Measurements from ENCODE around the gene MXI1.

Gene MXI1

DNA sequence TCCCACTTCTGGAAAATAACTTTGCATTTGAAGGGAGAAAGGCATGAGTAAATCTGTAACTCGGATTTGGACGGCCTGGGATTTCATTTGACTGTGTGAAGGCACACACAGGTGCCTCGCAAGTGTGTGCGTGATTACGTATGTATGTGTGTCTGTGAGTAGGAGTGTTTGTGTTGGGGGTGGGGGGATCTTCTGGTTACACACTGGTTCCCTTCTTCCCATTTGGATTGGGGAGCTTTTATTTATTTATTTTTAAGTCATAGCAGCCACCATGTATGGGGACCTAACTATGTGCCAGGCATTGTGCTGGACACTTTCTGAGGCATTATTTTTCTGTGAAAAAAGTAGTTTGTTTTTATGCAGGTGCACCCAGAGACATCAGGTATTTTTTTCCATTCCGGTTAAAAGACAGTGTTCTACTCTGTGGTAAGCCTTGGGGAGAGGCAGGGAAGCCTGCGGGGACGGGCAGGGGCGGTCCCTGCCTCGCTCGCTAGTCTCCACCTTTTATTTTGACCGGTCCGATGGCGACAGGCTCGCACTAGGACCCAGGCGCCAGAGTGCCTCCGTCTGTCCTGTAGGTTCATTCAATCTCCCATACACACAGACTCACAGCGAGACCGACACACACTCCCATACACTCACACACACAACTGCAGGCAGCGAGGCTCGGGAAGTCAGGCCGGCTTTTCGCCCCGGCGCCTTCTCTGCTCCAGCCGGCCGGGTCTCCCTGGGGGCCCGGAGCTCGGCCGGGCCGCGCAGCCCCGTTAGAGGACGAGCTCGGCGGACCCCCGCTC is at the start of gene MXI1:
Gene MXI1 (plus strand): TSS at position 595 of the 794 bp plus-strand sequence. CDS start 204 bp downstream, outside the sequence.
- no peak for DNase-seq

GRCh38 chr10:110158051-110159005 is 49.1 kb upstream of the MXI1 start:
- no peak for DNase-seq

- DNase-seq: no peak
Observed at GRCh38 chr10:110160081-110160480, 47.3 kb upstream of the MXI1 start.

DNA sequence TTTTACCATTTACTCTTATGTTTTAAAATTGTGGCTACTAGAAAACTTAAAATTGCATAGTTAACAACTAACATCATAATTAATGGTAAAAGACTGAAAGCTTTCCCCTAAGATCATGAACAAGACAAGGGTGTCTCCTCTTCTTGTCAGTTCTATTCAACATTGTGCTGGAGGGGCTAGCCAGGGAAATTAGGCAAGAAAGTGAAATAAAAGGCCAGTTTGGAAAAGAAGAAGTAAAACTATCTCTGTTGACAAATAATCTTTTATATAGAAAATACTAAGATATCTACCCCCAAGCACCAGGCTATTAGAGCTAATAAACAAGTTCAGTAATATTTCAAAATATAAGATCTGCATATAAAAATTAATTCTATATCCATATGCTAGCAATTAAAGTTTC is 46.9 kb upstream of the MXI1 start:
- DNase-seq: no peak

DNA sequence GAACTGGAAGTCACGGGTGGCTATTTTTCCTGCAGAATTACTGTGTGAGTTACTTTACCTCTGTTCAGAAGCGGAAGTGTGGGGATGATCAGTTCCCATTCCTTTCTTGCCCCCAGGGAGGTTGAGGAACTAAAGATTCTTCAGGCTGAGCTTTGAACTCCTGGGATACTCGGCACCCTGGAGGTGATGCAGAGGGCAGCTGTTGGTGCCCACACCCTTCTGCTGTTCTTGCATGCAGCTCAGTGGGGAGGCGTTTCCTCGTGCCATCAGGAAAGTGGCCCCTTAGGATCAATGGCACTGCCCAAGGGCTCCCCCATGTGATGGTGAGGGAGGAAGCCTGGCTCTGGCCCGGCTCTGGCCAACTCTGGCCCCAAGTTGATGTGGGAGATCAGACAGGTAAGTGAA is 44.7 kb upstream of the MXI1 start:
- no peak for DNase-seq

DNA sequence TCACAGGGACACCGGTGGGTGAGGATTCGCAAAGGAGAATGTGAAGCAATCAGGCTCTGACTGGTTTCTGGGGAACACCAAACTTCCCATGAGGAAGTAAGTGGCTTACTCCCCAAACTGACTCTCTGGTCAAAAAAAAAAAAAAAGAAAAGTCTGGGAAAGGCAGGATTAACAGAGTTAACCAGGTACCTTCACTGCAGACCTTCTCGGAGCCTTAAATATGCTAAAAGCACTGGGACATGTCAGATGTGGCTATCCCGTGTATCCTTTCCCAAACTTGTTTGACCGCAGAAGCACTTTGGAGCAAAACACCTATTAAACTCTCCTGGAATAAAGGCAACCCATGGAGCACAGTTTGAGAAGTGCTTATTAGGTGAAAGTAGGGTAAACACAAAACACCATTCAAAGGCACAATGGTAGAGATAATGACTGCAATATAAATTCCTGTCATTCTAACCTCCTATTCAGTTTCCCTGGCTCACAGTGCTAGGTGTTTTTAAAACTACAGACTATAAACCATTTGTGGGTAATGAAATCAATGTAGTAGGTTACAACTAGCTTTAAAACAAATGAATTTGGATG is 44.1 kb upstream of the MXI1 start:
- DNase-seq: no peak

DNA sequence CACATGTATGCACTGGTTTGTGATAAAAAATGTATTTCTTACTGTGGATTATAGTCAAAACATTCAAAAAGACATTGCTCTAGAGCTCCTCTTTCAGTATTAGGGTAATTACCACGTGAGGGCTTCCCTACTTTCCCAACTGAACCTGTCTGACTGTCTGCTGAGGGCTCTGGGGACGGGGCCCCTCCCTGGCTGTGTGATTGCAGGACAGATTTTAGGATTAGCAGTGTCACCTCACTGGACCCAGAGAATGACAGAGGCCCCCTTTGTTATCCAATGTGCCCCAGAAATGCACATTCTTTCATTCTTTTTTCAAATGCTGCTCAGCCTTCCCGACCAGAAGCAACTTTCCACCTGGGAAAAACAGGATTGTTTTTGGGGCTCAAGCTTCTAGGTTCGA is 43.6 kb upstream of the MXI1 start:
- DNase-seq: no peak

- DNase-seq: no peak
Observed at GRCh38 chr10:110165239-110165638, 42.2 kb upstream of the MXI1 start.

DNA sequence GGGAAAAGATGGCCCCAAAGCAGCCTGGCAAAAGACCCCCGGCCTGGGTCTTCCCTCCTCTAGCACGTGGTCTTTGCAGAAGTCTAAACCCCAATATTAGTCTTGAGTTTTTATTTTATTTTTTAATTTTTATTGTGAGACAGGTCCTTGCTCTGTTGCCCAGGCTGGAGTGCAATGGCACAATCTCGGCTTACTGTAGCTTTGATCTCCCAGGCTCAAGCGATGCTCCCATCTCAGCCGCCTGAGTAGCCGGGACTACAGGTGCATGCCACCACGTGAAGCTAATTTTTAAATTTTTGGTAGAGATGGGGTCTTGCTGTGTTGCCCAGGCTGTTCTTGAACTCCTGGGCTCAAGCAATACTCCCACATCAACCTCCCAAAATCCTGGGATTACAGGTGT is 40.3 kb upstream of the MXI1 start:
- DNase-seq: no peak

- DNase-seq: no peak
Observed at GRCh38 chr10:110168601-110169481, 38.6 kb upstream of the MXI1 start.

- DNase-seq: no peak
Observed at GRCh38 chr10:110169586-110169985, 37.8 kb upstream of the MXI1 start.

DNA sequence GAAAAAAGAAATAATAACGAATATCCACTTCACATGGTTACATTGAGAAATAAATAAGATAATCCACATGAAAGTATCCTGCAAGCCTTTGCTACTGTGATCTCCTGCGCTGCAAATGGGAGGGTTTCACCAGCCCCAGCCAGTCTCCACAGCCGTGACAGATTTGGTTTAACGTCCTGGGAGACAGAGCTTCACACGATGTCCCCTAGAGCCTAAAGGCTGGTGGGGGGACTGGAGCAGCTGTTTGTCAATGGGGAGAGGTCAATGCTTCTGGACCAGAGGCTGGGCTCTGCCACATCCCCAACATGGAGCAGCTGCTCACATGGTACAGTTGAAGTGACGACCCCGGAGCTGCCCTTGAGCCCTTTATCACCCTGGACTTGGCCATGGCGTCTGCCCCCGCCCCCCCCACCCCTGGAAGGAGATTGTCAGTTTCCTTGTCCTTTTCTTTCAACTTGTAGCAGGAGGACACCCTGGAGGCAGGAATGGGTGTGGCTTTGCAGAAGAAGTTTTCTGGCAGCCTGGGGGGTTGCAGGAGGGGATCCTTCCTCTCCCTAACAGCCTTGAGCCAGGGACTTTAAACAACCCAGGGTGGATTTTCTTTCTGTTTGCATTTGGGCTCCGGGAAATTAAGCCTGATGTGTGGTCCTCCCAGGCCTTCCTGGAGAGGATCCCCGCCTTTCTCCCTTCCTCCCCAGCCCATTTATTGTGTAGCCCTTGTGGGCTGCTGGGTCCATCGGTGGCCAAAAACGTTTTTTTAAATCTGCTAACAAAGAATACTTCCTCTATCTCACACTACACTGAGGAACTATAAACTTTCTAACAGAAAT is 37.0 kb upstream of the MXI1 start:
- DNase-seq: no peak

DNA sequence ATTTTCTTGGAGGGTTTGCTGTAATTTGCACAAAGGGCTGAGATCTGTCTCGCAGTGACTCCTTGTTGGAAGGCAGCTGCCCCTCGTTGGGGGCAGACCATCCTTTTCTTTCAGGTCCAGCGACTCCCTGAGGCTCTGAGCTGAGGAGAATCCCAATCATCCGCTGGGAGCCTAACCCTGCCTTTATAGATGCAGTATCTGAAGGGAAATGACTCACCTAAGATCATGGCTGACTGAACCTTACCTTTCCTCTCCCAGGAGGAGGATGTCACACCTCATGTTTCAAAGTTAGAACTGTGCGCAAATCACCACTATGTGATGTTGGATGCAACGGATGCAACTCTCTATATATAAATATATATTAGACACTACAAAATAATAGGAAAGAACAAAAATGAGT is 36.4 kb upstream of the MXI1 start:
- DNase-seq: no peak

- no peak for DNase-seq
Observed at GRCh38 chr10:110172155-110172554, 35.2 kb upstream of the MXI1 start.

DNA sequence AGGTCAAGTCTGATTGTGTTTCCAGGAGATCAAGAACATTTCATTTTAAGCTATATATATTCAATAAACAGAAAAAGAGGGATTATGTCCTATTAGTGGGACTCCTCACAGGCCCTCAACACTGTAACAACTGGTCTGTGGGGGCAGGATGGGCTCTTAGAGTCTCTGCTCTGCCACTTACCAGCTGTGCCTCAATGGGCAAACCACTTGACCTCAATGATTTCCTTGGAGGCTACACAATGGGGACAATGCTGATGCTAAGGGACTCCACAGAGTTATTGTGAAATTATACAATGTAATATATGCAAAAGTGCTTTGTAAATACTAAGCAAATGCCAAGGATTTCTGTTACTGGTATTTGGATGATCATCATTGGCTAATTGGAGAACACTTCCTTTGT is 33.2 kb upstream of the MXI1 start:
- DNase-seq: no peak

- DNase-seq: no peak
Observed at GRCh38 chr10:110174816-110175215, 32.6 kb upstream of the MXI1 start.

- DNase-seq: no peak
Observed at GRCh38 chr10:110175406-110175805, 32.0 kb upstream of the MXI1 start.

- no peak for DNase-seq
Observed at GRCh38 chr10:110176141-110177030, 31.0 kb upstream of the MXI1 start.

GRCh38 chr10:110179220-110179619 is 28.2 kb upstream of the MXI1 start:
- DNase-seq: no peak

- DNase-seq: no peak
Observed at GRCh38 chr10:110181451-110181850, 26.0 kb upstream of the MXI1 start.

DNA sequence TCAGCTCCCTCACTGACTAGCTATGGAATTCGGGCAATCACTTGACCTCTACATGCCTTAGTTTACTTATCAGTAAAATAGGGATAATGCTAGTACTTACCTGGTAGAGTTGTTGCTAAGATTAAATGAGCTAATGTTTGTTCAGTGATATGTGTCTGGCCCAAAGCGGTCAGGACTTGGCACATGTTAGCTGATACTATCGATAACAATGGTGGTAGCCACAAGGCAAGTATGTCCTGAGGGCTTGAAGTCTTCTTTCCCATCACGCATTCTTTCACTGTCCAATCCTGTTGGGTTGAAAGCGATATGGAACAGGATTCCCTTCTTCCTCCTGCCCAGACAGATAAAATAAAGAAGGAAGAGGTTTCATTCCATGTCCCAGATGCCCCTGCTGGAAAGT is 25.5 kb upstream of the MXI1 start:
- DNase-seq: no peak

All from activated CD4-positive, alpha-beta T cell treated with anti-CD3 and anti-CD28 coated beads for 1 hour (primary cell).